ENCODE measurements around the gene FEN1.

DNA sequence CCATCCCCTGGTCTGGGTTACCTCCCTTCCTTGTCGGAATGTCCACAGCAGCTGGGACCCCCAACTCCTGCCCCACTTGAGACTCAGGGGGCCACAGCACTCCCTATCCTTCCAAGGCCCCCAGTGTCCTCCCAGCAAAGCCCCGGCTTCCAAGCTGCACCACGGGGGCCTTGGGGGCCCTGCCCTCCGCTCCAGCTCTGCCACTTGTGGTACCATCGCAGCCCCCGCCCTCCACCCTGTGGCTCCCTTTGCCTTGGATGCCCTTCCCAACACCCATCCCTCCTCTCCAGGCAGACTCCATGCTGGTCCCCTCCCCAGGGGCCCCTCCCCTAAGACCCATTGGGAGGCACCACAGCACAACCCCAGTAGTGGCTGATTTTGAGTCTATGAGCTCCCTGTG, 17.6 kb upstream of the FEN1 start:
- TF ChIP-seq, protein P1, sequence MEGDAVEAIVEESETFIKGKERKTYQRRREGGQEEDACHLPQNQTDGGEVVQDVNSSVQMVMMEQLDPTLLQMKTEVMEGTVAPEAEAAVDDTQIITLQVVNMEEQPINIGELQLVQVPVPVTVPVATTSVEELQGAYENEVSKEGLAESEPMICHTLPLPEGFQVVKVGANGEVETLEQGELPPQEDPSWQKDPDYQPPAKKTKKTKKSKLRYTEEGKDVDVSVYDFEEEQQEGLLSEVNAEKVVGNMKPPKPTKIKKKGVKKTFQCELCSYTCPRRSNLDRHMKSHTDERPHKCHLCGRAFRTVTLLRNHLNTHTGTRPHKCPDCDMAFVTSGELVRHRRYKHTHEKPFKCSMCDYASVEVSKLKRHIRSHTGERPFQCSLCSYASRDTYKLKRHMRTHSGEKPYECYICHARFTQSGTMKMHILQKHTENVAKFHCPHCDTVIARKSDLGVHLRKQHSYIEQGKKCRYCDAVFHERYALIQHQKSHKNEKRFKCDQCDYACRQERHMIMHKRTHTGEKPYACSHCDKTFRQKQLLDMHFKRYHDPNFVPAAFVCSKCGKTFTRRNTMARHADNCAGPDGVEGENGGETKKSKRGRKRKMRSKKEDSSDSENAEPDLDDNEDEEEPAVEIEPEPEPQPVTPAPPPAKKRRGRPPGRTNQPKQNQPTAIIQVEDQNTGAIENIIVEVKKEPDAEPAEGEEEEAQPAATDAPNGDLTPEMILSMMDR (IDR thresholded peaks at IDR 0.05) = no peak
- no peak for TF ChIP-seq EZH2 (IDR thresholded peaks at IDR 0.05; ENCODE audit: borderline replicate concordance, insufficient read depth, low read depth, low read length, poor library complexity, severe bottlenecking)

All from B cell (primary cell).